ENCODE results near the gene EYS. TPM values are rescaled to one million over a fixed set of nuclear protein-coding genes. Genes with fewer than 3 reads are reported as not detected.

The EYS gene
- total RNA-seq, 1 experiment from 2014 or later, result not detected

DNA sequence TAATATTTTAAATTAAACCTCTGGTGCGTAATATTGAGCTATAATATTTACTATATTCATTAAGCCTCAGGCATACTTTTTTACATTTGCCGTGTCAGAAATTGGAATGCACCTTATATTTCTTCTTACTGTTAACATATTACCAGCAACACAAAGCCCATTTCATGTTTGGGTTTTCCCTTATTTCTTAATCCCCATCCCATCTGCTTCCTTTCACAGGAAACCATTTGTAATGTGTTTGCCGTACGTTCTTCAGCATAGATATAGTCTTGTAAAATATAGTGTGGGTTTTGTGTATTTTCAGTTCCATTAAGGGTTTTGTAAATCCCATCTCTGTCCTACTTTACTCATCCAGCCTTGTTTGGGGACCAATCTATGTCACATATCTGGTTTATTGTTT, 6.5 kb downstream of the EYS start:
- WGBS (ENCODE audit: extremely low coverage, insufficient read length, low lambda C conversion rate), result no CpG with 5 or more reads among the region's 4 CpGs
- no peaks in the 10 kb centered on the region for H3K4me1 Mint-ChIP-seq
- no peak overlapping the region for H3K27ac Mint-ChIP-seq
- H2BK12ac ChIP-seq (ENCODE audit: insufficient read length, low read depth, low read length), result no peak overlapping the region
- H3K27ac ChIP-seq (ENCODE audit: insufficient read length, low read depth, low read length), result no peak overlapping the region
- no peak overlapping the region for H2AFZ ChIP-seq (ENCODE audit: low read length)
- no peak overlapping the region for H3K9ac ChIP-seq (ENCODE audit: extremely low read depth, insufficient read length, low read length)
- no peak for DNase-seq
- no peak overlapping the region for H2AK5ac ChIP-seq (ENCODE audit: insufficient read length, low read length)
- no peak overlapping the region for H2BK5ac ChIP-seq (ENCODE audit: insufficient read length, low read length)
- no peak overlapping the region for H3K23ac ChIP-seq (ENCODE audit: insufficient read length, low read depth, low read length)
- no peaks in the 10 kb centered on the region for H3K27me3 ChIP-seq (ENCODE audit: insufficient read depth, low read length)
- no peak overlapping the region for H4K5ac ChIP-seq (ENCODE audit: insufficient read length, low read depth, low read length)
- no peak overlapping the region for H2BK20ac ChIP-seq (ENCODE audit: low read depth, low read length, poor library complexity, severe bottlenecking)
- H4K8ac ChIP-seq (replicated peaks; ENCODE audit: insufficient read length, low read depth, low read length), result no peak overlapping the region
- no peaks in the 10 kb centered on the region for H3K9me3 ChIP-seq (ENCODE audit: control insufficient read depth, low read depth, low read length)
- H3K4me3 Mint-ChIP-seq, result no peak overlapping the region
- no peak overlapping the region for H3K4ac ChIP-seq (ENCODE audit: low read depth, low read length)
- no peaks in the 10 kb centered on the region for H4K20me1 ChIP-seq (ENCODE audit: control insufficient read depth, insufficient read depth, insufficient read length)
- no peaks in the 10 kb centered on the region for H3K36me3 Mint-ChIP-seq (ENCODE audit: insufficient read depth in 1 of 3, low read depth in 3 of 3)
- no peak overlapping the region for H2BK15ac ChIP-seq (ENCODE audit: low read depth, low read length)
- no peak overlapping the region for H4K91ac ChIP-seq (ENCODE audit: insufficient read length, low read depth, low read length)
- no peak overlapping the region for H3T11ph ChIP-seq (ENCODE audit: low read length)
- no peaks in the 10 kb centered on the region for H3K27me3 Mint-ChIP-seq (ENCODE audit: low read depth)
- H3K9me3 Mint-ChIP-seq, result no peaks in the 10 kb centered on the region
- TF ChIP-seq, protein P1, sequence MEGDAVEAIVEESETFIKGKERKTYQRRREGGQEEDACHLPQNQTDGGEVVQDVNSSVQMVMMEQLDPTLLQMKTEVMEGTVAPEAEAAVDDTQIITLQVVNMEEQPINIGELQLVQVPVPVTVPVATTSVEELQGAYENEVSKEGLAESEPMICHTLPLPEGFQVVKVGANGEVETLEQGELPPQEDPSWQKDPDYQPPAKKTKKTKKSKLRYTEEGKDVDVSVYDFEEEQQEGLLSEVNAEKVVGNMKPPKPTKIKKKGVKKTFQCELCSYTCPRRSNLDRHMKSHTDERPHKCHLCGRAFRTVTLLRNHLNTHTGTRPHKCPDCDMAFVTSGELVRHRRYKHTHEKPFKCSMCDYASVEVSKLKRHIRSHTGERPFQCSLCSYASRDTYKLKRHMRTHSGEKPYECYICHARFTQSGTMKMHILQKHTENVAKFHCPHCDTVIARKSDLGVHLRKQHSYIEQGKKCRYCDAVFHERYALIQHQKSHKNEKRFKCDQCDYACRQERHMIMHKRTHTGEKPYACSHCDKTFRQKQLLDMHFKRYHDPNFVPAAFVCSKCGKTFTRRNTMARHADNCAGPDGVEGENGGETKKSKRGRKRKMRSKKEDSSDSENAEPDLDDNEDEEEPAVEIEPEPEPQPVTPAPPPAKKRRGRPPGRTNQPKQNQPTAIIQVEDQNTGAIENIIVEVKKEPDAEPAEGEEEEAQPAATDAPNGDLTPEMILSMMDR (conservative IDR thresholded peaks at IDR 0.05), result no peak
- no peaks in the 10 kb centered on the region for H3K23me2 ChIP-seq (ENCODE audit: insufficient read length, low read depth, low read length, poor library complexity, severe bottlenecking)
- no peaks in the 10 kb centered on the region for H3K79me1 ChIP-seq (ENCODE audit: insufficient read depth, low read depth, low read length, poor library complexity, severe bottlenecking)
- no peak overlapping the region for H2BK120ac ChIP-seq (ENCODE audit: low read depth, low read length, poor library complexity, severe bottlenecking)
- H3K18ac ChIP-seq (ENCODE audit: insufficient read length, low read depth, low read length), result no peak overlapping the region
- no peak overlapping the region for H3K56ac ChIP-seq (ENCODE audit: insufficient read length, low read depth, low read length)
- H3K14ac ChIP-seq (ENCODE audit: insufficient read depth, low read length), result no peak overlapping the region
- H3K4me2 ChIP-seq (ENCODE audit: insufficient read depth, insufficient read length, low read length), result no peak overlapping the region
- H3K79me2 ChIP-seq (ENCODE audit: insufficient read depth, low read length), result no peaks in the 10 kb centered on the region
- no peaks in the 10 kb centered on the region for H3K4me1 ChIP-seq (ENCODE audit: insufficient read depth, low read length)
